Measurements from ENCODE around the gene DHX29. TPM values are rescaled to one million over a fixed set of nuclear protein-coding genes. Genes with fewer than 3 reads are reported as not detected.

The DHX29 gene
- total and polyA plus RNA-seq, 3 donors from 2014 or later = 8.8 to 26.8 (median 19.0) TPM

GRCh38 chr5:55223812-55224240 is 83.7 kb downstream of the DHX29 start:
- WGBS, 2 donors = 41 to 50% methylated on average over 7 of the region's 7 CpGs
- intact Hi-C loops (cut with DNase I; ENCODE audit: low total_unique reads) = no loop called here
- H3K4me1 ChIP-seq = peaks cover 14% of the 10 kb centered on the region

GRCh38 chr5:55222985-55223811 is 84.3 kb downstream of the DHX29 start:
- H3K27me3 ChIP-seq = no peaks in the 10 kb centered on the region
- H3K27ac ChIP-seq = no peak overlapping the region
- H3K36me3 ChIP-seq (ENCODE audit: low read depth, missing control alignments) = no peaks in the 10 kb centered on the region
- H3K4me1 ChIP-seq = peaks cover 14% of the 10 kb centered on the region
- H3K4me3 ChIP-seq = no peak overlapping the region
- intact Hi-C loops (cut with DNase I; ENCODE audit: low total_unique reads) = no loop called here
- 16 to 26% methylated on average over 25 to 49 of the region's 61 CpGs for WGBS, 2 donors
- TF ChIP-seq POLR2A (IDR thresholded peaks at IDR 0.05) (no peak), CTCF (IDR thresholded peaks at IDR 0.05) (no peak)
- DNase-seq = no peak
- H3K9me3 ChIP-seq = no peaks in the 10 kb centered on the region

More at GRCh38 chr5:55223812-55224240, 83.7 kb downstream of the DHX29 start:
- TF ChIP-seq CTCF (IDR thresholded peaks at IDR 0.05) (no peak), POLR2A (IDR thresholded peaks at IDR 0.05) (no peak)
- Histone ChIP-seq H3K27ac (no peak overlapping the region), H3K27me3 (no peaks in the 10 kb centered on the region), H3K4me3 (no peak overlapping the region), H3K9me3 (no peaks in the 10 kb centered on the region), H3K36me3 (ENCODE audit: low read depth, missing control alignments) (no peaks in the 10 kb centered on the region)
- DNase-seq = no peak

- H3K27me3 ChIP-seq = no peaks in the 10 kb centered on the region
- H3K36me3 ChIP-seq (ENCODE audit: low read depth, missing control alignments) = no peaks in the 10 kb centered on the region
- H3K27ac ChIP-seq = no peak overlapping the region
- peaks cover 9% of the 10 kb centered on the region for H3K4me1 ChIP-seq
- 10 to 13% methylated on average over 30 of the region's 30 CpGs for WGBS, 2 donors
- no peaks in the 10 kb centered on the region for H3K9me3 ChIP-seq
- no peak overlapping the region for H3K4me3 ChIP-seq
- intact Hi-C loops (cut with DNase I; ENCODE audit: low total_unique reads) = no loop called here
- TF ChIP-seq POLR2A (IDR thresholded peaks at IDR 0.05) (no peak), CTCF (IDR thresholded peaks at IDR 0.05) (no peak)
- no peak for DNase-seq
Observed at GRCh38 chr5:55222092-55222984, 85.2 kb downstream of the DHX29 start.

GRCh38 chr5:55220433-55221185 is 86.9 kb downstream of the DHX29 start:
- peak overlapping the region; percentile 29 to 54 for H3K4me3 ChIP-seq
- TF ChIP-seq CTCF (IDR thresholded peaks at IDR 0.05) (no peak), POLR2A (IDR thresholded peaks at IDR 0.05) (no peak)
- no peaks in the 10 kb centered on the region for H3K9me3 ChIP-seq
- 3 to 9% methylated on average over 21 to 59 of the region's 62 CpGs for WGBS, 2 donors
- no peak overlapping the region for H3K27ac ChIP-seq
- intact Hi-C loops (cut with DNase I; ENCODE audit: low total_unique reads) = no loop called here
- H3K36me3 ChIP-seq (ENCODE audit: low read depth, missing control alignments) = no peaks in the 10 kb centered on the region
- H3K4me1 ChIP-seq = peaks cover 5% of the 10 kb centered on the region
- DNase-seq = peak; percentile 30
- H3K27me3 ChIP-seq = no peaks in the 10 kb centered on the region

All from testis (tissue), 3 donors.